Activated CD4-positive, alpha-beta T cell treated with anti-CD3 and anti-CD28 coated beads for 48 hours (primary cell): ENCODE results near the gene NDFIP2.

Source experiments
- DNase-seq: peaks from one replicate; pipeline ENCODE4 v3.0.0-alpha.2; 2020

Gene NDFIP2

GRCh38 chr13:79500829-79501228 lies 19.9 kb downstream of the NDFIP2 start:
- DNase-seq = no peak

GRCh38 chr13:79501538-79502232 lies 20.7 kb downstream of the NDFIP2 start:
- DNase-seq = no peak

- DNase-seq = no peak
Observed at GRCh38 chr13:79502859-79503468, 22.0 kb downstream of the NDFIP2 start.

GRCh38 chr13:79503473-79504017 lies 22.6 kb downstream of the NDFIP2 start:
- DNase-seq = no peak

- DNase-seq = no peak
Observed at GRCh38 chr13:79508224-79508961, 27.4 kb downstream of the NDFIP2 start.

GRCh38 chr13:79511611-79512010 lies 30.7 kb downstream of the NDFIP2 start:
- no peak for DNase-seq

- DNase-seq = no peak
Observed at GRCh38 chr13:79512950-79513349, 32.0 kb downstream of the NDFIP2 start.

- DNase-seq = no peak
Observed at GRCh38 chr13:79516595-79516994, 35.6 kb downstream of the NDFIP2 start.

- DNase-seq = no peak
Observed at GRCh38 chr13:79519255-79519654, 38.3 kb downstream of the NDFIP2 start.

- DNase-seq = peak; percentile 24
Observed at GRCh38 chr13:79522583-79522982, 41.6 kb downstream of the NDFIP2 start.

- DNase-seq = no peak
Observed at GRCh38 chr13:79525064-79525857, 44.3 kb downstream of the NDFIP2 start.

GRCh38 chr13:79527698-79528097 lies 46.7 kb downstream of the NDFIP2 start:
- DNase-seq = no peak

- no peak for DNase-seq
Observed at GRCh38 chr13:79528356-79528755, 47.4 kb downstream of the NDFIP2 start.

- no peak for DNase-seq
Observed at GRCh38 chr13:79528759-79529191, 47.8 kb downstream of the NDFIP2 start.

GRCh38 chr13:79529817-79530216 lies 48.9 kb downstream of the NDFIP2 start:
- DNase-seq = no peak

- no peak for DNase-seq
Observed at GRCh38 chr13:79530270-79530669, 49.3 kb downstream of the NDFIP2 start.

- no peak for DNase-seq
Observed at GRCh38 chr13:79531542-79532254, 50.7 kb downstream of the NDFIP2 start.

- DNase-seq = no peak
Observed at GRCh38 chr13:79532576-79532975, 51.6 kb downstream of the NDFIP2 start.

- no peak for DNase-seq
Observed at GRCh38 chr13:79533781-79534400, 52.9 kb downstream of the NDFIP2 start.

- no peak for DNase-seq
Observed at GRCh38 chr13:79534596-79534995, 53.6 kb downstream of the NDFIP2 start.

- DNase-seq = no peak
Observed at GRCh38 chr13:79538757-79539156, 57.8 kb downstream of the NDFIP2 start.

GRCh38 chr13:79540504-79540903 lies 59.5 kb downstream of the NDFIP2 start:
- DNase-seq = no peak
